BJ (cell line): ENCODE measurements around the gene TGM2. TPM values are rescaled to one million over a fixed set of nuclear protein-coding genes. Genes with fewer than 3 reads are reported as not detected.

Experiments used
- CTCF ChIA-PET: fragments of 350-600 bp; formaldehyde crosslinking; extraction: SDS; loops from one replicate; lab custom pipeline; 2021; ENCODE audit warnings: antibody characterized with exemption, inconsistent platforms; lab: Yijun Ruan, JAX
- POLR2A ChIA-PET: fragments of 300-600 bp; sonication (Branson Sonifier 250); formaldehyde crosslinking; extraction: SDS; loops from one replicate; lab custom pipeline; 2021; ENCODE audit warnings: antibody characterized with exemption; lab: Charles Lee
- DNase-seq: peaks from one replicate; pipeline ENCODE4 v3.0.0-alpha.2; 2011; ENCODE audit warnings: low read depth
- H3K27me3 ChIP-seq: 2 replicates; pipeline ENCODE4 v1.6.0; 2011; ENCODE audit warnings: low read length; ENCODE audit not compliant: control insufficient read depth, insufficient read depth
- H3K36me3 ChIP-seq: 2 replicates; pipeline ENCODE4 v1.5.1; 2011; ENCODE audit warnings: low read length; ENCODE audit not compliant: control insufficient read depth, insufficient read depth
- H3K4me3 ChIP-seq: 2 replicates; pipeline ENCODE4 v1.5.1; 2011; ENCODE audit warnings: low read depth, mild to moderate bottlenecking, control low read depth, low read length
- polyA plus RNA-seq: library from polyadenylated mRNA; depleted of rRNA; stranded (reverse); fragments of >200 nt; gene quantifications from 2 replicates; pipeline ENCODE4 v1.2.3, GENCODE V29; 2011
- TF ChIP-seq, protein P1 (sequence below): IDR thresholded peaks from 2 replicates; pipeline ENCODE4 v1.5.1; 2011; ENCODE audit warnings: low read depth, mild to moderate bottlenecking, control low read depth, inconsistent platforms, low read length, moderate library complexity; ENCODE audit not compliant: insufficient read depth

TGM2 gene
- polyA plus RNA-seq, 1 experiment: 397 TPM

DNA sequence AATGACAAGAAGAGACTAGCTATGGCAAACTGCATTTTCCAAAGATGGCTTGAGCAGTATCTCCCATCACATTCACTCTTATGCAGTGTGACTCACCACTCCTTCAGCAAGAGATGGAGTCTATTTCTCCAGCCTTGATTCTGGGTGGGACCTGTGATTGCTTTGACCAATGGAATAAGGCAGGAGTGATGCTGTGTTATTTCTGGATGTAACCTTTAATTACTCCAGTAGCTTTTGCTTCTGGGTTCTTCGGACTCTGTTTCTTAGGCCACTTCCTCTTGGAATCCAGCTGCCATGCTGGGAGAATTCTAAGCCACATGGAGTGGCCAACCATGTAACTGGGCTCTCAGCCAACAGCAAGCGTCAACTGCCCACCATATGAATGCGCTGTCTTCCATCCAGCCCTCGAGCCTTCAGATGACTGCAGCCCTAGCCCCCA is 50.7 kb downstream of the TGM2 start:
- TF ChIP-seq, protein P1, sequence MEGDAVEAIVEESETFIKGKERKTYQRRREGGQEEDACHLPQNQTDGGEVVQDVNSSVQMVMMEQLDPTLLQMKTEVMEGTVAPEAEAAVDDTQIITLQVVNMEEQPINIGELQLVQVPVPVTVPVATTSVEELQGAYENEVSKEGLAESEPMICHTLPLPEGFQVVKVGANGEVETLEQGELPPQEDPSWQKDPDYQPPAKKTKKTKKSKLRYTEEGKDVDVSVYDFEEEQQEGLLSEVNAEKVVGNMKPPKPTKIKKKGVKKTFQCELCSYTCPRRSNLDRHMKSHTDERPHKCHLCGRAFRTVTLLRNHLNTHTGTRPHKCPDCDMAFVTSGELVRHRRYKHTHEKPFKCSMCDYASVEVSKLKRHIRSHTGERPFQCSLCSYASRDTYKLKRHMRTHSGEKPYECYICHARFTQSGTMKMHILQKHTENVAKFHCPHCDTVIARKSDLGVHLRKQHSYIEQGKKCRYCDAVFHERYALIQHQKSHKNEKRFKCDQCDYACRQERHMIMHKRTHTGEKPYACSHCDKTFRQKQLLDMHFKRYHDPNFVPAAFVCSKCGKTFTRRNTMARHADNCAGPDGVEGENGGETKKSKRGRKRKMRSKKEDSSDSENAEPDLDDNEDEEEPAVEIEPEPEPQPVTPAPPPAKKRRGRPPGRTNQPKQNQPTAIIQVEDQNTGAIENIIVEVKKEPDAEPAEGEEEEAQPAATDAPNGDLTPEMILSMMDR: no peak
- CTCF ChIA-PET: interaction anchor here (0.6 to 5.1 kb wide), 13 partner anchors 30 to 217 kb away, joined by 3 to 23 read pairs (median 4); partner anchors contain the start of gene TGM2
- H3K27me3 ChIP-seq: no peaks in the 10 kb centered on the region
- no peaks in the 10 kb centered on the region for H3K36me3 ChIP-seq
- no peak for DNase-seq
- no peak overlapping the region for H3K4me3 ChIP-seq
- POLR2A ChIA-PET: no interaction called here

DNA sequence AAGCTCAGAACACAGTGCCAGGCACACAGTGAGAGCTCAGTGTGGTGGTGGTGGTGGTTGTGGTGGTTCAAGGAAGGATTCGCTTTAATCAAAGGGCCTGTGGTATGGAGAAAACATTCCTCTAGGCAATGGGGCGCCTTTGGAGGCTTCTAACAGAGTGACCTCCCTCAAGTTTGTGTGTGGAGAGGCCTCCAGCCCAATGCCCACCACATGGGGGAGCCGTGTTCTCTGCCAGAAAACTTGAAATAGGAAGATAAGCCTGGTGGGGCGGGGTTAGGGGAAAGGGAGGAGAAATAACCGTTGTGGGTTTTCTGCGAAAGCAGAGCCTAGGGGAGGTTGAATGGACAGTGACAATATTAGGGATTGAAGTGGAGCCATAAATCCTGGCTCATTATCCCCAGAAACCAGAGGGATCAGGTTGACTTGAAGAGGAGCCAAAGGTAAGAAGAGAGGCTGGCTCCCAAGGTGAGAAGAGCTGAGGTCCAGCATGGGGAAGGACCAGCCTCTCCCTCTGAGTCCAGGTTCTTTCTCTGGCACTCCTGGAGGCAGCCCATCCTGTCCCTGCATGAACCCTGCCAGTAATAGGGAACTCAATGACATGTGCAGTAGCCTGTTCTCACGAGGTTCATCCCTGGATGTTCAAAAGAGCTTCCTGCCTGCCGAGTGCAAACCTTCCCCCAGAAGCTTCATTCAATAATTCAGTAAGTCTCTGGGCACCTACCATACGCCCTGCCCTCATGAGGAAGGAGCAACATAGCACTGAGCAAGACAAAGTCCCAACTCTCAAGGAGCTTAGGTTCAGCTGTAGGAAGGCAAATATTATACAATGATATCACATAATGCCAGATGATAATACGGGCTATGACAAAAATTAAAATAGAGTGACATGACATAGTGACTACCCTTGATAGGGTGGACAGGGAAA is 51.4 kb downstream of the TGM2 start:
- Histone ChIP-seq H3K27me3 (no peaks in the 10 kb centered on the region), H3K36me3 (no peaks in the 10 kb centered on the region), H3K4me3 (no peak overlapping the region)
- ChIA-PET POLR2A (no interaction called here), CTCF (interaction anchor here (0.5 to 5.1 kb wide), 19 partner anchors 8 to 619 kb away, joined by 3 to 23 read pairs (median 4); partner anchors contain the start of gene TGM2)
- TF ChIP-seq, protein P1: peak; percentile 34
- DNase-seq: no peak

DNA sequence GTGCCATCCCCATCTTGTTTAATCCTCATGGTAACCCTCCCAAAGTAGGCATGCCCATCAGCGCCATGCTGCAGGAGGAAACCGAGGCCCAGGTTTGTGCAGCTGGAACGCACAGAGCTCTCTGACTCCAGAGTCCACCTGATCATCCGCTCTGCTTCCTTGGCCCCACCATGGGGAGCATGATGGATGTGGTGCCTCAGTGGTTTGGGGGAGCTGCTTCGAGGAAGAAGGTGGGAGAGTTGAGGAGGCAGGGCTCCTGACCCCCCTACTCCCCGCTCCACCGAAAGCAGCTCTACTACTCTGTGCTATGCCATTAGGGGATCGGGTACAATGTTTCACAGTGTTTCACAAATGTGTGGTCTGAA is 52.2 kb downstream of the TGM2 start:
- TF ChIP-seq, protein P1: no peak
- Histone ChIP-seq H3K36me3 (no peaks in the 10 kb centered on the region), H3K27me3 (no peaks in the 10 kb centered on the region), H3K4me3 (no peak overlapping the region)
- CTCF ChIA-PET: interaction anchor here (0.6 to 5.1 kb wide), 10 partner anchors 9 to 563 kb away, joined by 3 to 23 read pairs (median 4); partner anchors contain the start of gene TGM2
- POLR2A ChIA-PET: no interaction called here
- DNase-seq: no peak

DNA sequence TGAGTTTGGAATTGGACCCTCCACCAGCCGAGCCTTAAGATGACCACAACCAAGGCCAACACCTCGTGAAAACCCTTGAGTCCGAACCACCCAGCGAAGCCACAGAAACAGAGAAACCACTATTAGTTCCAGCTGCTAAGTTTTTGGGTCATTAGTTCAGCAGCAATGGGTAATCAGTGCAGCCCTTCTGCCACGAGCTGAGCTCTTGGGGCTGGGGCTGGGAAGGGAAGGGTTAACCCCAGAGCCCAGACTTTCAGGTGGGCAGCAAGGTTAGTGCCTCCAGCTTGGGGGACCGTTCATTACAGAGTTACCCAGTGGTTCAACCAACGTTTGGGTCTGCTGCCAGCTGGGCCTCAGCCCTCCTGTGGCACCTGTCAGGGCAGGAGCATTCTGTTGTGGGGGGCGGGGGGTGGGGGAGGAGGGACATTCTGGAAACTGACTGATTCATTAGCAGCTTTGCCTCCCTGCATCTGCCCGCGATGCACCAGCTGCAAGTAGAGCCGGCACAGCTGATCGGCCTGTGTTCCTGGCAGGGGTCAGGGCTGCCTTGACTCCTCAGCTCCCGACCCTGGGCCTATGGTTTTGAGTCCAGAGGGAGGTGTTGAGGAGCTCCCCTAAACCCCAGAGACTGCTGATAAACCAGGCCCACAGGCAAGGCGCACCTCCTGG is 52.7 kb downstream of the TGM2 start:
- CTCF ChIA-PET: interaction anchor here (0.9 to 5.1 kb wide), 8 partner anchors 10 to 111 kb away, joined by 3 to 23 read pairs (median 4); no protein-coding TSS in a partner anchor

More for the DNA sequence above, 52.7 kb downstream of the TGM2 start:
- POLR2A ChIA-PET: interaction anchor here (0.6 kb wide), 1 partner anchor 33 kb away, joined by 7 read pairs; no protein-coding TSS in a partner anchor
- DNase-seq: no peak
- no peaks in the 10 kb centered on the region for H3K36me3 ChIP-seq
- H3K4me3 ChIP-seq: no peak overlapping the region
- no peaks in the 10 kb centered on the region for H3K27me3 ChIP-seq
- TF ChIP-seq, protein P1: no peak
